Right lobe of liver (tissue), 6 donors: Measurements from ENCODE around the gene TUBAL3. TPM values are rescaled to one million over a fixed set of nuclear protein-coding genes. Genes with fewer than 3 reads are reported as not detected.

Experiments
- ATAC-seq, 4 donors: fragments of 200-7000 bp; cut with Tn5 transposase; one replicate each; pipeline ENCODE4 v1.9.1; 2020; ENCODE audit warnings: mild to moderate bottlenecking in 4 of 4, moderate library complexity in 4 of 4
- DNase-seq, 3 donors: peaks; one replicate each; pipeline ENCODE4 v3.0.0-alpha.2; 2020
- H3K27ac ChIP-seq, 3 donors: fragments of 200-600 bp; one replicate each; pipeline ENCODE4 v1.8.0; 2022
- H3K27me3 ChIP-seq, 2 donors: fragments of 200-600 bp; one replicate each; pipeline ENCODE4 v1.8.0; 2022
- H3K36me3 ChIP-seq, 4 donors: fragments of 200-600 bp; sonication (generic) in 1 of 4; one replicate each; pipeline versions ENCODE4 v1.5.1 to v1.8.0; 2017 to 2022; ENCODE audit warnings: control low read depth in 1 of 4
- H3K4me1 ChIP-seq, 4 donors: fragments of 200-600 bp; sonication (generic) in 1 of 4; one replicate each; pipeline versions ENCODE4 v1.5.1 to v1.8.0; 2017 to 2022; ENCODE audit warnings: control low read depth in 1 of 4
- H3K4me3 ChIP-seq, 3 donors: fragments of 200-600 bp; one replicate each; pipeline ENCODE4 v1.8.0; 2022
- H3K9me3 ChIP-seq, 4 donors: fragments of 200-600 bp; sonication (generic) in 1 of 4; one replicate each; pipeline versions ENCODE4 v1.5.1 to v1.8.0; 2017 to 2022; ENCODE audit warnings: control low read depth in 1 of 4
- CTCF ChIP-seq, 4 donors: fragments of 200-600 bp in 3 of 4; fragments of 450-650 bp in 1 of 4; IDR thresholded peaks; one replicate each; pipeline versions ENCODE4 v1.5.1 to v1.8.0; 2016 to 2022; ENCODE audit warnings: antibody characterized with exemption in 4 of 4, mild to moderate bottlenecking in 2 of 4
- POLR2A ChIP-seq: fragments of 450-650 bp; IDR thresholded peaks from one replicate; pipeline ENCODE4 v1.6.1; 2017; ENCODE audit warnings: antibody characterized with exemption, mild to moderate bottlenecking
- WGBS: methylation state at CpG from one replicate; pipeline ENCODE4 v1.1.6; 2018; ENCODE audit warnings: low coverage, low lambda C conversion rate; ENCODE audit not compliant: insufficient coverage; ENCODE audit errors: missing lambda C conversion rate; 5-methylcytosine and 5-hydroxymethylcytosine counted together
- intact Hi-C, 2 donors: fragments of 100-400 bp; cut with DNase I; formaldehyde crosslinking; loops; one replicate each; pipeline versions ENCODE4 v1.11.2 to v1.14.1; 2022
- total RNA-seq, 6 experiments: library from RNA; depleted of rRNA in 2 of 6; stranded (reverse); fragments of >200 nt in 2 of 6; fragmentation: NEBNext Ultra II Directional in 3 of 6; extraction: Animal tissue kit (Norgen Biotek cat#: 25700) in 3 of 6; gene quantifications; one replicate each; pipeline versions ENCODE4 v1.1.0 to v1.2.4, GENCODE V29; 2016 to 2023
- donor health status: DM: no; HTN: yes; CAD: no.
- donor health status: DM: no; HTN: no; CAD: no.
- donor health status: DM: no; HTN: no; CAD: no.
- donor health status: DM: no; HTN: yes; CAD: no.
- donor health status: DM: no; HTN: yes; CAD: no.

The TUBAL3 gene
- total RNA-seq, 6 experiments from 2014 or later, result not detected

GRCh38 chr10:5349362-5349761 lies 55.3 kb downstream of the TUBAL3 start:
- no peaks in the 10 kb centered on the region for H3K9me3 ChIP-seq
- DNase-seq, result no peak
- no peak overlapping the region for H3K4me3 ChIP-seq
- peak in 1 of 4 donors; percentile 22 for ATAC-seq
- WGBS, result 54% methylated on average over 2 of the region's 2 CpGs
- no peaks in the 10 kb centered on the region for H3K27me3 ChIP-seq
- intact Hi-C loops, result no loop called here
- H3K36me3 ChIP-seq, result no peaks in the 10 kb centered on the region
- H3K27ac ChIP-seq, result no peak overlapping the region
- TF ChIP-seq CTCF (IDR thresholded peaks at IDR 0.05) (no peak), POLR2A (no peak)
- H3K4me1 ChIP-seq, result no peaks in the 10 kb centered on the region

- ATAC-seq (no peak), DNase-seq (no peak)
- Histone ChIP-seq H3K36me3 (no peaks in the 10 kb centered on the region), H3K27ac (no peak overlapping the region), H3K4me1 (no peaks in the 10 kb centered on the region), H3K27me3 (no peaks in the 10 kb centered on the region), H3K4me3 (no peak overlapping the region), H3K9me3 (no peaks in the 10 kb centered on the region)
- TF ChIP-seq CTCF (IDR thresholded peaks at IDR 0.05) (no peak), POLR2A (no peak)
- intact Hi-C loops, result no loop called here
- WGBS, result 65% methylated on average over 3 of the region's 4 CpGs
These were observed 57.7 kb downstream of the TUBAL3 start for GRCh38 chr10:5346881-5347280.

- Histone ChIP-seq H3K4me1 (no peaks in the 10 kb centered on the region), H3K4me3 (no peak overlapping the region), H3K36me3 (no peaks in the 10 kb centered on the region), H3K27me3 (no peaks in the 10 kb centered on the region), H3K9me3 (no peaks in the 10 kb centered on the region), H3K27ac (no peak overlapping the region)
- DNase-seq, result no peak
- TF ChIP-seq POLR2A (no peak), CTCF (IDR thresholded peaks at IDR 0.05) (no peak)
- no peak for ATAC-seq
- intact Hi-C loops, result no loop called here
These were observed 59.9 kb downstream of the TUBAL3 start for GRCh38 chr10:5344746-5345145.

- intact Hi-C loops, result no loop called here
- no peak overlapping the region for H3K4me3 ChIP-seq
- no peaks in the 10 kb centered on the region for H3K4me1 ChIP-seq
- WGBS, result 86% methylated on average over 2 of the region's 4 CpGs
- ATAC-seq (no peak), DNase-seq (no peak)
- H3K27ac ChIP-seq, result no peak overlapping the region
- TF ChIP-seq CTCF (IDR thresholded peaks at IDR 0.05) (no peak), POLR2A (no peak)
- no peaks in the 10 kb centered on the region for H3K27me3 ChIP-seq
- H3K9me3 ChIP-seq, result no peaks in the 10 kb centered on the region
- H3K36me3 ChIP-seq, result no peaks in the 10 kb centered on the region
These were observed 60.6 kb downstream of the TUBAL3 start for GRCh38 chr10:5343979-5344378.

- ATAC-seq, result no peak
- Histone ChIP-seq H3K4me1 (no peaks in the 10 kb centered on the region), H3K27me3 (no peaks in the 10 kb centered on the region), H3K36me3 (no peaks in the 10 kb centered on the region), H3K9me3 (no peaks in the 10 kb centered on the region), H3K4me3 (no peak overlapping the region), H3K27ac (no peak overlapping the region)
- DNase-seq, result no peak
- intact Hi-C loops, result no loop called here
- WGBS, result 67% methylated on average over 3 of the region's 4 CpGs
- TF ChIP-seq POLR2A (no peak), CTCF (IDR thresholded peaks at IDR 0.05) (no peak)
These were observed 61.1 kb downstream of the TUBAL3 start for GRCh38 chr10:5343561-5343960.
